GM18519 (cell line): ENCODE data around the gene TMPRSS2.
"Not testable (repeated sequence)": the region's sequence is repeated elsewhere in the genome, so short reads cannot be mapped to it uniquely, and the experiment has no call there.

Experiments
- ATAC-seq: cut with Tn5 transposase; IDR thresholded peaks from one replicate; pipeline ENCODE4 v1.9.1; 2021; ENCODE audit warnings: mild to moderate bottlenecking, moderate library complexity; ENCODE audit not compliant: unreplicated experiment, low FRiP score

TMPRSS2 gene

GRCh38 chr21:41429925-41430491, 78.0 kb downstream of the TMPRSS2 start:
- no peak for ATAC-seq

GRCh38 chr21:41429305-41429704, 78.7 kb downstream of the TMPRSS2 start:
- ATAC-seq, result no peak

- no peak for ATAC-seq
Measured at GRCh38 chr21:41428847-41429246, 79.1 kb downstream of the TMPRSS2 start.

- no peak for ATAC-seq
Measured at GRCh38 chr21:41428311-41428710, 79.6 kb downstream of the TMPRSS2 start.

- no peak for ATAC-seq
Measured at GRCh38 chr21:41427556-41427955, 80.4 kb downstream of the TMPRSS2 start.

GRCh38 chr21:41426676-41427404, 81.1 kb downstream of the TMPRSS2 start:
- no peak for ATAC-seq

- ATAC-seq, result peak; percentile 64
Measured at GRCh38 chr21:41425954-41426675, 81.8 kb downstream of the TMPRSS2 start, which contains the start of gene MX1. MX1 (plus strand) TSS chr21:41426239; CDS start chr21:41432071, 5,832 bp downstream.

DNA sequence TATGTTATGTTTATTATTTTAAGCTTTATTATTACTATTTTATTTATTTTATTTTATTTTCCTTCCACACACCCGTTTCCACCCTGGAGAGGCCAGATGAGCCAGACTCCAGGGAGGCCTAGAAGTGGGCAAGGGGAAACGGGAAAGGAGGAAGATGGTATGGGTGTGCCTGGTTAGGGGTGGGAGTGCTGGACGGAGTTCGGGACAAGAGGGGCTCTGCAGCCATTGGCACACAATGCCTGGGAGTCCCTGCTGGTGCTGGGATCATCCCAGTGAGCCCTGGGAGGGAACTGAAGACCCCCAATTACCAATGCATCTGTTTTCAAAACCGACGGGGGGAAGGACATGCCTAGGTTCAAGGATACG, 82.4 kb downstream of the TMPRSS2 start:
- no peak for ATAC-seq

DNA sequence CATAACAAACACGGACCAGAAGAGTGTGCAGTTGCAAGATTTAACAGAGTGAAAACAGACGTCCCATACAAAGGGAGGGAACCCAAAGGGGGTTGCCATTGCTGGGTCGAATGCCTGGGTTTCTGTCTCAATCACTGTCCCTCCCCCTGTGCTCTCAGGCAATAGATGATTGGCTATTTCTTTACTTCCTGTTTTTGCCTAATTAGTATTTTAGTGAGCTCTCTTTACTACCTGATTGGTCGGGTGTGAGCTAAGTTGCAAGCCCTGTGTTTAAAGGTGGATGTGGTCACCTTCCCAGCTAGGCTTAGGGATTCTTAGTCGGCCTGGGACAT, 84.7 kb downstream of the TMPRSS2 start:
- not testable (repeated sequence) for ATAC-seq

DNA sequence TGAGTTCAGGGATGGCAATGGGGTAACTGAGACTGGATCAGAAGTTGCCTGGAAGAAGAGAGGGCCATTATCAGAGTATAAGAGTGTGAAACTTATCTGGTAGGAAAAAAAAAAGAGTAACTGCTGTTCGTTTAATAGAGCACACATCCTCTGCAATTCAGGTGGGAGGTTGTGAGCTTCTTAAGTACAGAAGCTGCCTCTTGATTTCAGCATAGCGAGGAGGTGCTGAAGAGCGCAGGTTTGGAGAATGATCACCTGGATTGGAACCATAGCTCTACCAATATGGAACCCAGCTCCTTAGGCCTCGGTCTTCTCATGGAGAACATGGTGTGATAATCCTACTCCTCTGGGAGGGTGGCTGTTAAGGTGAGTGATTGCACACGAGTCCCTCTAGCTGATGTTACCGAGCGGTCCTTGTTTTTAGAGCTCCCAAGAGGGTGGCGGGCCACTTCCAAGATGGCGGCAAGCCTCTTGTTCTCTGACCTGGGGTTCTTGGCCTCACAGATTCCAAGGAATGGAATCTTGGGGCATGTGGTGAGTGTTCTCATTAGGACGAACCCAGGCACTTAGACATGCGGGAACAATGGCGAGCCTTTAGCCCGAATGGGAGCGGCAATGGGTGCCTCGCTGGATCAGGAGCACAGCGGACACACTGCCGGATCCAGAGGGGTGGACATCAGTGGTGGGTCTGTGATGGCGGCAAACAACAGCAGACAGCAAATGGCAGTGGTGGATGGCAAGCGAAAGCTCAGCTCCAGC, 85.2 kb downstream of the TMPRSS2 start:
- ATAC-seq, result no peak

DNA sequence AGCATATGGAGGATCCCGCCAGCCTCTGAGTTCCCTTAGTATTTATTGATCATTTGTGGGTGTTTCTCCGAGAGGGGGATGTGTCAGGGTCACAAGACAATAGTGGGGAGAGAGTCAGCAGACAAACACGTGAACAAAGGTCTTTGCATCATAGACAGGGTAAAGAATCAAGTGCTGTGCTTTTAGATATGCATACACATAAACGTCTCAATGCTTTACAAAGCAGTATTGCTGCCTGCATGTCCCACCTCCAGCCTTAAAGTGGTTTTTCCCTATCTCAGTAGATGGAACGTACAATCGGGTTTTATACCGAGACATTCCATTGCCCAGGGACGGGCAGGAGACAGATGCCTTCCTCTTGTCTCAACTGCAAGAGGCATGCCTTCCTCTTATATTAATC, 87.0 kb downstream of the TMPRSS2 start:
- ATAC-seq, result not testable (repeated sequence)

DNA sequence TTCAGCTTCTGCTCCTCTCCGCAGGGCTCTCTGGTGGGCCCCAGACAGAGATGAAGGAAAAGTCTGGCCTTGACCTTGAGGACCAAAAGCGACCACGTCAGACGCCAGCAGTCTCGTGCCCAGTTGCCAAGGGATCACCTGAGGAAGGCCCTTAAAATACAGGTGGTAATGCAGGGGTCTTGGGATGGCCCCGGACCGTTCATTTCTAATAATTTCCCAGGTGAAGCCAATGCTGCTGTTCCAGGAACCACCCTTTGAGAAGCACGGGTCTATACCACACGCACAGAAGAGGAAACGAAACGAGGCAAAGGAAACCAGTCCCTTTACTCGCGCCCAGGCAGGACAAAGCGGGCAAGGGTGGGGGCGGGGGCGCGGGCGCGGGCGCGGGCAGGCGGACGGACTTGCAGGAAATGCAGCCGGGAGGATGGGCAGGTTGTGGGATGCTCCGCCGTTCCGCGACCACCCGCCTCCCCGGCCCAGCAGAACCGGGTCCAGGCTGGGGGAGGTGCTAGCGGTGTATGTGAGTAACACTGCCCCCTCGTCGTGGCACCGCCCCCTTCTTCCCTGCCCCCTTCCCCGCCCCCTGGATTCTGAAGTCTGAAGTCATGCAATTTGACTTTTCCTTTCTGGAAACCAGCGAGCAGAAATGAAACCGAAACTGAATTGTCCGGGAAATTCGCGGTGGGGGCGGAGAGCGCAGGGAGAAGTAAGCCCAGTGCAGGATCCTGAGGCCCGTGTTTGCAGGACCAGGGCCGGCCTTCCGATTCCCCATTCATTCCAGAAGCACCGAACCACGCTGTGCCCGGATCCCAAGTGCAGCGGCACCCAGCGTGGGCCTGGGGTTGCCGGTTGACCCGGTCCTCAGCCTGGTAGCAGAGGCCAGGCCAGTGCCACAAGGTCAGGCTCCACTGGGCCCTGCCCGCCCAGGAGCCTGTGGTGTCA, 87.8 kb downstream of the TMPRSS2 start:
- ATAC-seq, result peak; percentile 67

- no peak for ATAC-seq
Measured at GRCh38 chr21:41418956-41419680, 88.8 kb downstream of the TMPRSS2 start.

- no peak for ATAC-seq
Measured at GRCh38 chr21:41418393-41418792, 89.6 kb downstream of the TMPRSS2 start.

DNA sequence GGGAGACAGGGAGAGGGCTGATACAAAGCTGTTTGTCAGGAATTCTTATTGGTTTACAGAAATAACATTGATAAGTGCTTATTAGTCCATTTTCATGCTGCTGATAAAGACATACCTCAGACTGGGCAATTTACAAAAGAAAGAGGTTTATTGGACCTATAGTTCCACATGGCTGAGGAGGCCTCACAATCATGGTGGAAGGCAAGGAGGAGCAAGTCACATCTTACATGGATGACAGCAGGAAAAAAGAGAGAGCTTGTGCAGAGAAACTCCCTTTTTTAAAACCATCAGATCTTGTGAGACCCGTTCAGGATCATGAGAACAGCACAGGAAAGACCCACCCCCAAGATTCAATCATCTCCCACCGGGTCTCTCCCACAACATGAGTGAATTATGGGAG, 90.5 kb downstream of the TMPRSS2 start:
- not testable (repeated sequence) for ATAC-seq
